GM18868 (cell line): Measurements from ENCODE around the gene SYDE2.
A peak's percentile ranks its signal among the peaks of the same experiment; 100 is the strongest.
"Not testable (repeated sequence)": the region's sequence is repeated elsewhere in the genome, so short reads cannot be mapped to it uniquely, and the experiment has no call there.

Source experiments
- ATAC-seq: cut with Tn5 transposase; IDR thresholded peaks from one replicate; pipeline ENCODE4 v1.9.1; 2021; ENCODE audit warnings: mild to moderate bottlenecking, moderate library complexity; ENCODE audit not compliant: unreplicated experiment

The SYDE2 gene

GRCh38 chr1:85200463-85201339, at the start of gene SYDE2:
SYDE2 (minus strand) TSS chr1:85201016; CDS start chr1:85200996, 20 bp downstream.
- ATAC-seq = peak; percentile 85

GRCh38 chr1:85249042-85249441, 48.2 kb upstream of the SYDE2 start:
- ATAC-seq = not testable (repeated sequence)

GRCh38 chr1:85245891-85246290, 45.1 kb upstream of the SYDE2 start:
- ATAC-seq = no peak

GRCh38 chr1:85245456-85245855, 44.6 kb upstream of the SYDE2 start:
- no peak for ATAC-seq

- no peak for ATAC-seq
Measured at GRCh38 chr1:85244271-85245061, 43.6 kb upstream of the SYDE2 start.

GRCh38 chr1:85243372-85243771, 42.6 kb upstream of the SYDE2 start:
- ATAC-seq = no peak

GRCh38 chr1:85240643-85241042, 39.8 kb upstream of the SYDE2 start:
- ATAC-seq = no peak

- ATAC-seq = peak; percentile 68
Measured at GRCh38 chr1:85240174-85240601, 39.4 kb upstream of the SYDE2 start.

GRCh38 chr1:85237613-85238012, 36.8 kb upstream of the SYDE2 start:
- ATAC-seq = no peak

GRCh38 chr1:85230305-85230977, 29.6 kb upstream of the SYDE2 start:
- no peak for ATAC-seq

- no peak for ATAC-seq
Measured at GRCh38 chr1:85229574-85230097, 28.8 kb upstream of the SYDE2 start.

GRCh38 chr1:85228972-85229371, 28.2 kb upstream of the SYDE2 start:
- ATAC-seq = no peak

GRCh38 chr1:85225624-85226380, 25.0 kb upstream of the SYDE2 start:
- no peak for ATAC-seq

- ATAC-seq = no peak
Measured at GRCh38 chr1:85224734-85225623, 24.2 kb upstream of the SYDE2 start.

- ATAC-seq = no peak
Measured at GRCh38 chr1:85224295-85224694, 23.5 kb upstream of the SYDE2 start.

- no peak for ATAC-seq
Measured at GRCh38 chr1:85223334-85223733, 22.5 kb upstream of the SYDE2 start.

- no peak for ATAC-seq
Measured at GRCh38 chr1:85220756-85221201, 20.0 kb upstream of the SYDE2 start.

- no peak for ATAC-seq
Measured at GRCh38 chr1:85219853-85220610, 19.2 kb upstream of the SYDE2 start.

GRCh38 chr1:85216697-85217096, 15.9 kb upstream of the SYDE2 start:
- no peak for ATAC-seq
